ENCODE measurements around the gene ZBTB47.

ZBTB47 gene

DNA sequence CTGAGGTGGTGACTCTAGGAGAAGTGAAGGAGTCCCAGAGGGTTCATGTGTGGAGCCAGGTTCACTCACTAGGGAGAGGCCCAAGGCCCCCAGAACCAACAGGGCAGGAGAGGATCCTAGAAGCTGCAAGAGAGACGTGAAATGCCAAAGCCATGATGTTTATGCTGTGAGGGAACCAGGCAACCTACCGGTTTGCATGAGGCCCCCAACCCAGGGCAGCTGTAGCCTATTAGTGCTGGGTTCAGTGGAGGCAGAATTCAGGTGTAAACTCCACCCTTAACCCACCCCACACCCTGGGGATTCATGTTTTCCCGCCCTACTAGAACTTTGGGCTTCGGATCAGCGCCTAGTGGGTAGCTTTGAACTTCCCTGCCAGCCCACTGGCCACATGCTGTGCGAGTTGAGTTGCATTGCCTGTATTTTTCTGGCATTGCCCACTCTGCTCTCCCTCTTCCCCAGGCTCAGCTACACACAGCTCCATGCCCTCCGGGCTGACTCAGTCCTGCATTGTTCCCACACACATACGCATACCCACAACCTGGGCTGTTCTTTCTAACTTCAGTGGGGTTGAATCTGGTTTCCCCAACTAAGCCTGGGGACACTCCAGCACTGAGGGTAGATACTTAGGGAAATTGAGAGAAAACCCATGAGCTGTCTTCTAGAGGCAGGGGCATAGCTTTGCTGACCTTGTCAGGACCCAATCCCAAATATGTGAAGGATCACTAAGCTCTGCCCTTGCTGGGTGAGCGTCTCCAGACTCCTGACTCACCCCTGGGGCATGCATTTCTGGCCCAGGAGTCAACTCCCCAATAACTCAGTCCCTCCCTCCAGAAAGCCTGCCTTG lies 2.0 kb upstream of the ZBTB47 start:
- DNase-seq (ENCODE audit: low spot score) = no peak
- Histone ChIP-seq H3K36me3 (ENCODE audit: low read depth) (peaks cover 11% of the 10 kb centered on the region), H3K27ac (ENCODE audit: poor library complexity, severe bottlenecking) (peak overlapping the region; percentile 80), H3K4me3 (ENCODE audit: severe bottlenecking) (no peak overlapping the region), H3K27me3 (ENCODE audit: insufficient read depth, poor library complexity, severe bottlenecking) (no peaks in the 10 kb centered on the region), H3K4me1 (ENCODE audit: insufficient read depth, poor library complexity, severe bottlenecking) (peaks cover 22% of the 10 kb centered on the region), H3K9me3 (ENCODE audit: severe bottlenecking) (no peaks in the 10 kb centered on the region)
- ATAC-seq (ENCODE audit: low read depth) = peak; percentile 57
- TF ChIP-seq, protein P1, sequence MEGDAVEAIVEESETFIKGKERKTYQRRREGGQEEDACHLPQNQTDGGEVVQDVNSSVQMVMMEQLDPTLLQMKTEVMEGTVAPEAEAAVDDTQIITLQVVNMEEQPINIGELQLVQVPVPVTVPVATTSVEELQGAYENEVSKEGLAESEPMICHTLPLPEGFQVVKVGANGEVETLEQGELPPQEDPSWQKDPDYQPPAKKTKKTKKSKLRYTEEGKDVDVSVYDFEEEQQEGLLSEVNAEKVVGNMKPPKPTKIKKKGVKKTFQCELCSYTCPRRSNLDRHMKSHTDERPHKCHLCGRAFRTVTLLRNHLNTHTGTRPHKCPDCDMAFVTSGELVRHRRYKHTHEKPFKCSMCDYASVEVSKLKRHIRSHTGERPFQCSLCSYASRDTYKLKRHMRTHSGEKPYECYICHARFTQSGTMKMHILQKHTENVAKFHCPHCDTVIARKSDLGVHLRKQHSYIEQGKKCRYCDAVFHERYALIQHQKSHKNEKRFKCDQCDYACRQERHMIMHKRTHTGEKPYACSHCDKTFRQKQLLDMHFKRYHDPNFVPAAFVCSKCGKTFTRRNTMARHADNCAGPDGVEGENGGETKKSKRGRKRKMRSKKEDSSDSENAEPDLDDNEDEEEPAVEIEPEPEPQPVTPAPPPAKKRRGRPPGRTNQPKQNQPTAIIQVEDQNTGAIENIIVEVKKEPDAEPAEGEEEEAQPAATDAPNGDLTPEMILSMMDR (IDR thresholded peaks at IDR 0.05; ENCODE audit: poor library complexity, severe bottlenecking) = no peak

DNA sequence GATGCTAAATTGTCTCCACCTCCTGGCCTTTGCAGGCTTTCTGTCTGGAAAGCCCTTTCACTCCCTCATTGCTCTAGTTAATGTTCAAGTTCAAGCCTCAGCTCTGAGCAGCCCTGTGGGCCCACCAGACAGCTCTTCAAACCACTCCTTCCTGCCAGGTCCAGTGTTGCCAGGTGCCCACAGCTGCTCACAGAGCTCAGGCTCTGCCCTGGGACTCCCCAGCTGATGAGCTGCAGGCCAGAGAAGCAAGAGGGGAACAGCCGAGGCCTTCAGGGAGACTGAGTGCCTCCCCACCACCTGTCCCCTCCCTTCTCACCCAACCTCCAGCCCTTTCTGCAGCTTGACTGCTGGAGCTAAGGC lies 1.3 kb upstream of the ZBTB47 start:
- no peaks in the 10 kb centered on the region for H3K27me3 ChIP-seq (ENCODE audit: insufficient read depth, poor library complexity, severe bottlenecking)
- peak; percentile 0; the same call in 2 of the 3 replicates for ATAC-seq (ENCODE audit: low read depth)
- no peak overlapping the region for H3K4me3 ChIP-seq (ENCODE audit: severe bottlenecking)
- no peak for DNase-seq (ENCODE audit: low spot score)
- TF ChIP-seq, protein P1 (IDR thresholded peaks at IDR 0.05; ENCODE audit: poor library complexity, severe bottlenecking) = no peak
- peak overlapping the region; percentile 80 for H3K27ac ChIP-seq (ENCODE audit: poor library complexity, severe bottlenecking)
- no peaks in the 10 kb centered on the region for H3K9me3 ChIP-seq (ENCODE audit: severe bottlenecking)
- peaks cover 22% of the 10 kb centered on the region for H3K4me1 ChIP-seq (ENCODE audit: insufficient read depth, poor library complexity, severe bottlenecking)
- H3K36me3 ChIP-seq (ENCODE audit: low read depth) = 0 out of 2 replicates have a peak, but pooled peaks cover 5% of the 10 kb centered on the region

DNA sequence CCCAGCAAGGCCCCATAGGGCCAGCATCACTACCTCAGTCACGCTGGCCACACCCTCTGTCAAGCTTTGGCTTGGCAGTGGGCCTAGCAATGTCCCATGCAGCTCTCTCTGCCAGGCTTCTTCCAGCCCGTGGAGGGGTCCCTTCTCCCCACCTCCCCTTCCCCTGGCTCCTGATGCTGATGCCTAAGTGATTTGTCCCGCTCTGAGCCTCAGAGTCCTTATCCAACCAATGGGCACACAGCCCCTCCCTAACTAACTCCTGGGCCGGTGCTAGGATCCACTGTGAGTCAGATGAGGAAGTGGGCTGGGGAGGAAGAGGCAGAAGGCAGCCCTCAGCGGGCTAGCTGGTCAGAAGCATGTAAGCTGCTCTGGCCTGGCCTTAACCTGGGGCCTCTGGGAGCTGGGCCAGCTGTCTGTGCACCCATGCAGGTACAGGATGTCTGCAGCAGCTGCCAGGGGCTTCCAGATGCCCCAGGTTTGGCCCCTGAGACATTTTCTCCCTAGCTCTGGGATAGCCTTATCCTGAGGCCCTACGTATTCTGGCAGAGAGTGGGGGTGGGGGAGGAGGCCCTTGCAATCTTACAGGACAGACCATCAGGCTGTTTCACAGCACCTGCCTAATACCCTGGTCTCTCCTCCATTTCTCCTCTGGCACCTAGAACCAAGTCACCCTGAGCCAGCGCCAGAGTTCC lies 740 bp upstream of the ZBTB47 start:
- DNase-seq (ENCODE audit: low spot score) (peak; percentile 77), ATAC-seq (ENCODE audit: low read depth) (peak; percentile 74)
- H3K4me3 ChIP-seq (ENCODE audit: severe bottlenecking) = peak overlapping the region; percentile 94
- peaks cover 22% of the 10 kb centered on the region for H3K4me1 ChIP-seq (ENCODE audit: insufficient read depth, poor library complexity, severe bottlenecking)
- H3K27ac ChIP-seq (ENCODE audit: poor library complexity, severe bottlenecking) = peak overlapping the region; percentile 80
- H3K9me3 ChIP-seq (ENCODE audit: severe bottlenecking) = no peaks in the 10 kb centered on the region
- TF ChIP-seq, protein P1 (IDR thresholded peaks at IDR 0.05; ENCODE audit: poor library complexity, severe bottlenecking) = no peak
- 0 out of 2 replicates have a peak, but pooled peaks cover 1% of the 10 kb centered on the region for H3K36me3 ChIP-seq (ENCODE audit: low read depth)
- no peaks in the 10 kb centered on the region for H3K27me3 ChIP-seq (ENCODE audit: insufficient read depth, poor library complexity, severe bottlenecking)

DNA sequence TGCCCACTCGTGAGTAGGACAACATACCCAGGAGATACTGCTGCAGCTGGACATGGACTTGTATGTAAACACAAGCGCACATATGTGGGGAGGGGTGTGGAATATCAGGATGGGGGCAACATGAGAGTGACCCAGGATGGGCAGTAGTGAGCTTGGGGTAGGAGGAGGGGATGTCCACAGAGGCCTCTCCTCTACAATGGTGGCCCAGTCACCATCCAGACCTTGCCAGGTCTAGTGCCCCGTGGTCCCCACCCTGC lies 266 bp upstream of the ZBTB47 start:
- Histone ChIP-seq H3K27ac (ENCODE audit: poor library complexity, severe bottlenecking) (peak overlapping the region; percentile 80), H3K9me3 (ENCODE audit: severe bottlenecking) (no peaks in the 10 kb centered on the region), H3K4me3 (ENCODE audit: severe bottlenecking) (peak overlapping the region; percentile 94), H3K4me1 (ENCODE audit: insufficient read depth, poor library complexity, severe bottlenecking) (peaks cover 22% of the 10 kb centered on the region), H3K27me3 (ENCODE audit: insufficient read depth, poor library complexity, severe bottlenecking) (no peaks in the 10 kb centered on the region), H3K36me3 (ENCODE audit: low read depth) (no peaks in the 10 kb centered on the region)
- TF ChIP-seq, protein P1 (IDR thresholded peaks at IDR 0.05; ENCODE audit: poor library complexity, severe bottlenecking) = no peak
- DNase-seq (ENCODE audit: low spot score) (no peak), ATAC-seq (ENCODE audit: low read depth) (no peak)
